HAP-1 (cell line): ENCODE results near the gene OCRL.

Source experiments
- DNase-seq, 2 experiments: peaks; one replicate each; pipeline ENCODE4 v3.0.0-alpha.2; 2016 to 2020; ENCODE audit warnings: low spot score in 2 of 2
- H3K27me3 ChIP-seq: fragments of 250-450 bp; sonication (Bioruptor Pico); 2 replicates; pipeline ENCODE4 v1.5.1; 2020; ENCODE audit warnings: low read depth, mild to moderate bottlenecking, moderate library complexity
- H3K36me3 ChIP-seq: fragments of 250-450 bp; sonication (Bioruptor Pico); replicated peaks from 2 replicates; pipeline ENCODE4 v1.5.1; 2020; ENCODE audit warnings: mild to moderate bottlenecking
- H3K4me1 ChIP-seq: fragments of 250-450 bp; sonication (Bioruptor Pico); 2 replicates; pipeline ENCODE4 v1.5.1; 2020; ENCODE audit warnings: mild to moderate bottlenecking
- H3K4me3 ChIP-seq: fragments of 250-450 bp; sonication (Bioruptor Pico); 2 replicates; pipeline ENCODE4 v1.5.1; 2020; ENCODE audit warnings: mild to moderate bottlenecking, moderate library complexity
- H3K9me3 ChIP-seq: fragments of 250-450 bp; sonication (Bioruptor Pico); 2 replicates; pipeline ENCODE4 v1.5.1; 2020; ENCODE audit warnings: mild to moderate bottlenecking, moderate library complexity
- in situ Hi-C: fragments of 300-500 bp; cut with MboI; formaldehyde crosslinking; loops from 3 replicates; pipeline ENCODE4 v1.14.3; 2020; ENCODE audit warnings: low sequenced_read_pairs, inconsistent platforms, mixed read lengths

Gene OCRL

DNA sequence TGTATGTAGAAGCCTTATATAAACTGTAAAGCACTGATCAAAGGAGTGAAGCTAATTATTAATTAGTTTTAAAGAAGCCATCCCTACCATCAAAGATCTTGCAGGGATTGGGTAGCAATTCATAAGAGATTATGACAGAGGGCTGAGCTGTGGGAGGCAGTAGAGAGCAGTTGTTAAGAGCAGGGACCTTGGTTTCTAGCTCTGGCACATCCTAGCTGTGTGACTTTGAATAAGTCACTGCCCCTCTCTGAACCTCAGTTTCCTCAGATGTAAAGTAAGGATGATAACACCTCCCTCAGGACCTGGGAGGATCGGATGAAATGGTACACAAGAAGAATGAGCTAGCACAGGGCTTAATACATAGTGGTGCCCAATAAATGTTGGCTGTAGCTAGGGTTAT lies 69.3 kb downstream of the OCRL start:
- Histone ChIP-seq H3K36me3 (no peaks in the 10 kb centered on the region), H3K4me3 (no peak overlapping the region), H3K9me3 (no peaks in the 10 kb centered on the region), H3K27me3 (no peaks in the 10 kb centered on the region), H3K4me1 (peaks cover 7% of the 10 kb centered on the region)
- DNase-seq, result no peak
- in situ Hi-C loops, result loop anchor here (5.0 to 25.0 kb wide), 3 partner anchors 118 to 578 kb away; no protein-coding TSS in a partner anchor

DNA sequence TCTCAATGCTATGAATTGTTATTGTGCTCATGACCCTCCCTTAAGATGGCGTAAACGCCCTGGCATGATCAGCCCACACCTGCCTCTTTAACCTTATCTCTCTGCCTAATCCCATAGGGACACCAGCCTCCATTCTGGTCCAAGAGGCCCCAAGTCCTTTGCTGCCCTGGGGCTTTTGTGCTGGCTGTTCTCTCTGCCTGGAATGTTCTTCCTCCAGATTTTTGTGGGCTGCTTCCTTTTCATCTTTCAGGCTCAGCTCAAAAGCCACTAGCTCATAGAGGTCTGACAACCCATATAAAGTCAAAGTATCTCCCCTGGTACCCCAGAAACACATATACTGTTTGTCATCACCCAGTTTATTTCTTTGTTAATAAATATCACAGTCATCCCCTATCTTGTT lies 72.3 kb downstream of the OCRL start:
- H3K9me3 ChIP-seq, result no peaks in the 10 kb centered on the region
- H3K36me3 ChIP-seq, result no peaks in the 10 kb centered on the region
- DNase-seq, result no peak
- no peak overlapping the region for H3K4me3 ChIP-seq
- no peaks in the 10 kb centered on the region for H3K4me1 ChIP-seq
- in situ Hi-C loops, result loop anchor here (25.0 kb wide), 1 partner anchor 575 kb away; no protein-coding TSS in a partner anchor
- no peaks in the 10 kb centered on the region for H3K27me3 ChIP-seq

DNA sequence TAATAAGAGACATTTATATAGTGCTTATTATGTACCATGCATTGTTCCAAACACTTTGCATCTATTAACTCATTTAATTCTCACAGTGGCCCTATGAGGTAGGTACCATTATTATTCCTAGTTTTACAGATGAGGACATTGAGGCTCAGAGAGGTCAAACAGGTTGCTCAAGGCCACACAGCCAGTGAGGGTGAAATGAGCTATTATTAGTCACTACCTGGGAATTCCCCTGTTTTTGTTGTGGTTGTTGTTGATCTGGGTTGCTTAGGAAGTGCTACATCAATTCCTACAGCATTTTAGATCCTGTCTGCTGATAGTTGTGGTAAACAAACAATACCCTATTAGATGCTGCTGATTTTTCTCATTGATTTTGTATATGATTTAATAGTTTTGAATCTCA lies 73.5 kb downstream of the OCRL start:
- H3K4me3 ChIP-seq, result no peak overlapping the region
- no peak for DNase-seq
- in situ Hi-C loops, result loop anchor here (25.0 kb wide), 1 partner anchor 574 kb away; no protein-coding TSS in a partner anchor
- H3K4me1 ChIP-seq, result no peaks in the 10 kb centered on the region
- H3K27me3 ChIP-seq, result no peaks in the 10 kb centered on the region
- no peaks in the 10 kb centered on the region for H3K9me3 ChIP-seq
- no peaks in the 10 kb centered on the region for H3K36me3 ChIP-seq

DNA sequence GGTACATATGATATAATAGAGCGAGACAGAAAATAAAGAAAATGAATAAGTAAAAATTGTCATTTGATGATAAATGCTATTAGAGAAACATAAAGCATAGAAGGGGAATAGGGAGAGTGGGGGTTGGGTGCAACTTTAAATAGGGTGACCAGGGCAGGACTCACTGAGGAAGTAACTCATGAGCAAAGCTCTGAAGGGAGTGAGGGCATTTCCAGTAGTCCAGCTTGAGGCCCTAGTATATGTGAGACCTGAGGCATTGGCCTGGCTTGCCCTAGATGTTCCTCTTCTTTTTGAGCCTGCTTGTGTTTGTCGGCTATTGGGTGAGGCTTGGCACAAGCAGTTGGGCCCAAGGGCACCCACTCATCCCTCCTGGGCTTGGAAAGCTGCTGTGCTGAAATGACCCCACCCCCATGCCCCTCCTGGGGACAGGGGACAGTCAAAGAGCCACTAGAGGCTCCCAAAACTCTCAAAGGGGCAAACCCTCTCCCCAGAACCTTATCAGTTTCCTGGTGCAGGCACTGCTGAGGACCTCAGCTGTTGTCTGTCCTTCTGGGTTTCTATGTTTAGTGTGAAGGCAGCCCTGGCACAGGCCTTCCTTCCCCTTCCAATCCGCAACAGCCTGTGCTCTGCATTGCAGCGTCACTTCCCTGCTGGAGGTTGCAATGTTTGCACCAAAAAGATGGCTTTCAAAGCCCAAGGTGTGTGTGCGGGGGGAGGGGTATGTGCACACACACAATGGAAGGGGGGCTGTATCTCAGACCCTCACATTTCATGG lies 74.6 kb downstream of the OCRL start:
- in situ Hi-C loops, result loop anchor here (25.0 kb wide), 1 partner anchor 573 kb away; no protein-coding TSS in a partner anchor
- Histone ChIP-seq H3K36me3 (no peaks in the 10 kb centered on the region), H3K9me3 (no peaks in the 10 kb centered on the region), H3K4me3 (no peak overlapping the region), H3K4me1 (no peaks in the 10 kb centered on the region), H3K27me3 (no peaks in the 10 kb centered on the region)
- no peak for DNase-seq

DNA sequence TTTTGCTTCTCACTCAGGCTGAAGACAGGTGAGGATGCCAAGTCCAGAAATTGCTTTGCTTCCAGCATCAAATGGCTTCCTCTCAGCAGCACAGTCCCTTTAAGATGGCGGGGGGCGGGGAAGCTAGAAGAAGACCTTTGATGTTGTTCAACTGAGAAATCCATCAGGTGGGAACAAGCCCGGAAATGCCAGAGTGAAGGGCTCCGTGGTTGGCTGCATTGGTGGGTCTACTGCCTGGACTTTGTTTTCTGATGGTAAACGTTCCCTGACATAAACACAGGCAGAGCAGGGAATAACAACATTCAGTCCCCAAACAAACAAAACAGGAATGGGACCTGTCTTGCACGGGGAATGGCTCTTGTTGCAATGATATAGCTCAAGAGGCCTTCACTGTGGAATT lies 77.4 kb downstream of the OCRL start:
- no peak for DNase-seq
- no peaks in the 10 kb centered on the region for H3K36me3 ChIP-seq
- H3K4me3 ChIP-seq, result no peak overlapping the region
- no peaks in the 10 kb centered on the region for H3K27me3 ChIP-seq
- in situ Hi-C loops, result loop anchor here (25.0 kb wide), 1 partner anchor 570 kb away; no protein-coding TSS in a partner anchor
- H3K4me1 ChIP-seq, result no peaks in the 10 kb centered on the region
- no peaks in the 10 kb centered on the region for H3K9me3 ChIP-seq

DNA sequence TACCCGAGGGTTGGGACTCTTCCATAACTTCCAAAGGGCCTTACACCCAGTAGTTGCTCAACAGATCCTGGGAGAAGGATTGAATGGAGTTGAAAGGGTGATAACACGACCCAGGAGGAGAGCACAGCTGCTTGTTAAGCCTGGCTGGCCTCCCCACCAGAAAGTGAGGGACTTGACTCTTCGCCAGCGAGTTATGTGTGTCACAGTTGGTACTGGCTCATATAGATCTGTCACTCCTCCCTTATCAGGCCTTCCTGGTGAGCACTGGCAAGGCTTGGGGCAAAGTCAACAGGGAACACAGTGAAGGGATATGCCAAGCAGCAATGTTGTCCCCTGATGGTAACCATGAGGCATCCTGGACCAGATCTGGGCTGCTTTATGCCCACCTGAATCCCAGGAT lies 78.9 kb downstream of the OCRL start:
- in situ Hi-C loops, result loop anchor here (25.0 kb wide), 1 partner anchor 568 kb away; no protein-coding TSS in a partner anchor
- Histone ChIP-seq H3K4me3 (no peak overlapping the region), H3K27me3 (no peaks in the 10 kb centered on the region), H3K4me1 (no peaks in the 10 kb centered on the region), H3K36me3 (no peaks in the 10 kb centered on the region), H3K9me3 (no peaks in the 10 kb centered on the region)
- DNase-seq, result no peak

DNA sequence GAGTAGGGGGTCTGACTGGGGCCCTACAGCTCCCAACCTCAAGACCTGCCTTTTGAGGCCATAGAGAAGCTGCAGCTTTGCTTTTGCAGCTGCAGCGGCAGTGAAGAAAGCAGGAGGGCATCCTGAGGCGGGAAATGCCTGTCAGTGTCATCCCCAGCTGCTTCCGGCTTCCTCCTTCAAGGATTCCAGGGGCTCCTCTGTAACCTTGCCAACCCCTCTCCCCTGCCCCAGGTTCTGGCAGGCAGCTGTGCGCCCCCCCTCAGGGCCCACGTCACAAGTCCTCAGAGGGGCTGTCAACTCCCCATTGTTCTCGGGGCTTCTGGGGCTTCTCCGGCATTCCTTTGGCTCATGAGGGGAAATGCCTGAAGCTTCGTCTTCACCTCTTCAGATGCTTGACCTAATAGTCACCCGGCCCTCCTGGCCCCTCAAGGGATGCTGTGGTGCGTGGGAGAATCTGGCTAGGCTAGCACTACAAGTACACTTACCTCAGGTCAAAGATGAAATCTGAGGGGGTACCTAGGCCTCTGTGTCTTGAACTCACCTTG lies 82.8 kb downstream of the OCRL start:
- Histone ChIP-seq H3K9me3 (no peaks in the 10 kb centered on the region), H3K27me3 (peaks cover 7% of the 10 kb centered on the region; the same call in 1 of the 2 replicates), H3K4me1 (no peaks in the 10 kb centered on the region), H3K36me3 (no peaks in the 10 kb centered on the region; the same call in 1 of the 2 replicates), H3K4me3 (no peak overlapping the region)
- DNase-seq, result no peak
- in situ Hi-C loops, result loop anchor here (25.0 kb wide), 1 partner anchor 564 kb away; no protein-coding TSS in a partner anchor

DNA sequence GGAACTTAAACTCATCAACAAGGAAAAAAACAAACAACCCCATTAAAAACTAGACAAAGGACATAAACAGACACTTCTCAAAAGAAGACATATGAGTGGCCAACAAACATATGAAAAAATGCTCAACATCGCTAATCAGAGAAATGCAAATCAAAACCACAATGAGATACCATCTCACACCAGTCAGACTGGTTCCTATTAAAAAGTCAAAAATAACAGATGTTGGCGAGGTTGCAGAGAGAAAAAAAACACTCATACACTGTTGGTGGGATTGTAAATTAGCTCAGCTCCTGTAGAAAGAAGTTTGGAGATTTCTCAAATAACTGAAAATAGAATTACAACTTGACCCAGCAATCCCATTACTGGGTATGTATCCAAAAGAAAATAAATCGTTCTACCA lies 86.0 kb downstream of the OCRL start:
- in situ Hi-C loops, result no loop called here

DNA sequence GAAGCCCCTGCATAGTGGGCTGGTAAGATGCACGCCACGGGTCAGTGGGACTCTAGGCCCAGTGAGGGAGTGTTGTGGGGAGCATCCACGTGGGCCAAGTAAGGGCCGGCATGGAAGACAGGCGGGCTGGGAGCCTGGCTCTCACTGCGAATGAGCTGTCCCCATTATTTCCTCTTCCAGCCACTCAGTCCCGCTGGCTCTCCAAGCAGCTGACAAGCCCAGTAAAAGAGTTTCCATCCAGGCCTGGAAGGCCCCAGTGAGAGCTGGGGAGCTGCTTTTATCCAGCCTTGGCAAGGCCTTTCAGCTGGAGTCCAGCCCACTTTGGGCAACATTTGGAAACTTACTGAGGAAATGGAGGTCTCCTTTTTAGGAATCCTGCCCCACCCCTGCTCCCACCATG lies 89.8 kb downstream of the OCRL start:
- Histone ChIP-seq H3K27me3 (peaks cover 7% of the 10 kb centered on the region; the same call in 1 of the 2 replicates), H3K4me1 (no peaks in the 10 kb centered on the region), H3K9me3 (no peaks in the 10 kb centered on the region), H3K4me3 (no peak overlapping the region), H3K36me3 (no peaks in the 10 kb centered on the region; the same call in 1 of the 2 replicates)
- no peak for DNase-seq
- in situ Hi-C loops, result loop anchor here (10.0 kb wide), 2 partner anchors 95 to 195 kb away; no protein-coding TSS in a partner anchor

More for the DNA sequence above, 86.0 kb downstream of the OCRL start:
- Histone ChIP-seq H3K9me3 (no peaks in the 10 kb centered on the region), H3K4me1 (no peaks in the 10 kb centered on the region), H3K27me3 (peaks cover 7% of the 10 kb centered on the region; the same call in 1 of the 2 replicates), H3K36me3 (no peaks in the 10 kb centered on the region; the same call in 1 of the 2 replicates), H3K4me3 (no peak overlapping the region)
- no peak for DNase-seq

DNA sequence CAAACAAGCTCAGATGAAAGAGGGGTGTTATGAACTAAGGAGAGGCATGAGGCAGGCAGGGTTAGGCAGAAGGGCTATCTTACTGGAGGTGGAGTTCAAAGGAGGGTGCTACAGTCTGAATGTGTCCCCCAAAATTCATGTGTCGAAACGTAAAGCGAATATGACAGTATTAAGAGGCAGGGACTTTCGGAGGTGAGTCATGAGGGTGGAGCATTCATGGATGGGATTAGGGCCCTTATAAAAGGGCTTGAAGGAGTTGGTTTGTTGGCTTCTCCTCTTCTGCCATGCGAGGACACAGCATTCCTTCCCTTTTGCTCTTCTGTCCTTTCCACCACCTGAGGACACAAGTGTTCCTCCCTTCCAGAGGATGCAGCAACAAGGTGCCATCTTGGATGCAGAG lies 91.8 kb downstream of the OCRL start:
- no peaks in the 10 kb centered on the region for H3K27me3 ChIP-seq
- in situ Hi-C loops, result loop anchor here (10.0 kb wide), 2 partner anchors 93 to 193 kb away; no protein-coding TSS in a partner anchor
- no peaks in the 10 kb centered on the region for H3K4me1 ChIP-seq
- no peaks in the 10 kb centered on the region for H3K36me3 ChIP-seq
- no peaks in the 10 kb centered on the region for H3K9me3 ChIP-seq
- DNase-seq, result no peak
- no peak overlapping the region for H3K4me3 ChIP-seq

DNA sequence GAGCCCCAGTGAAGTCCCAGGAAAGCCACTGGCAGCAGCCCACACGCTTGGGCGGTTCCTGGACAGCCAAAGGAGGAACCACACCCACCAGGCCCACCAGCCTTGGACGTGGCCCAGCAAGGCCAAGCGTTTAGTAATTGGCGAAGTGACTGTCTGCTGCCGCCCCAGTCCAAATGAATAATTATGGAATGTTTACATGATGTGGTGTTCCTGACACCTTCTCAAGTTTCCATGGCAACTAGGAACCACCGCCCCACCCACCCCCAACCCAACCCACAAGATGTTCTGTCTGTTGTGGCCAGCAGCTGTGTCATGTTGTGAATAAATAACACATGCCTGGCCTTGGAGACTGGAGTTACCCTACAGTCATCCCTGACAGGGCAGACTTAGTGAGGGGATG lies 92.4 kb downstream of the OCRL start:
- no peaks in the 10 kb centered on the region for H3K9me3 ChIP-seq
- no peaks in the 10 kb centered on the region for H3K4me1 ChIP-seq
- no peaks in the 10 kb centered on the region for H3K27me3 ChIP-seq
- no peak overlapping the region for H3K4me3 ChIP-seq
- in situ Hi-C loops, result loop anchor here (10.0 kb wide), 2 partner anchors 92 to 192 kb away; no protein-coding TSS in a partner anchor
- H3K36me3 ChIP-seq, result no peaks in the 10 kb centered on the region
- DNase-seq, result no peak

DNA sequence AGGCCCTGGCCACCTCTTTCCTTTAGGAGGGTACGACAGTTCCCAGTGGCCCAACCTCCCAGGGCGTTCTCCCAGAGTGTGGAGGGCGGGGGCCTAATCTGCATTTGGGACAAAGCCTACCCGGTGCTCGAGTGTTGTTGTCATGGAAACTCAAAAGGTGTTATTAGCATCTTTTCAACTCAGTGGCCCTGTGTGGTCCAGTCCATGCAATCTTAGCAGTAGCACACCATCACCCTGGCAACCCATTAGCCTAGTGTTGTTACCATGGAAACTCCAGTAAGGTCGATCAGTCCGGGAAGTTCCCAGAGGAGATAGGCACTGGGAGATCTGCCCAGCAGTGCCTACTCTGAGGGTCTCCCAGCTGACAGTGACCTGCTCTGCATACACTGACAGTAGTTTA lies 94.5 kb downstream of the OCRL start:
- no peaks in the 10 kb centered on the region for H3K36me3 ChIP-seq
- H3K4me3 ChIP-seq, result no peak overlapping the region
- no peaks in the 10 kb centered on the region for H3K9me3 ChIP-seq
- no peaks in the 10 kb centered on the region for H3K4me1 ChIP-seq
- peak; percentile 35 to 44 for DNase-seq
- H3K27me3 ChIP-seq, result no peaks in the 10 kb centered on the region
- in situ Hi-C loops, result loop anchor here (10.0 kb wide), 2 partner anchors 90 to 190 kb away; no protein-coding TSS in a partner anchor

DNA sequence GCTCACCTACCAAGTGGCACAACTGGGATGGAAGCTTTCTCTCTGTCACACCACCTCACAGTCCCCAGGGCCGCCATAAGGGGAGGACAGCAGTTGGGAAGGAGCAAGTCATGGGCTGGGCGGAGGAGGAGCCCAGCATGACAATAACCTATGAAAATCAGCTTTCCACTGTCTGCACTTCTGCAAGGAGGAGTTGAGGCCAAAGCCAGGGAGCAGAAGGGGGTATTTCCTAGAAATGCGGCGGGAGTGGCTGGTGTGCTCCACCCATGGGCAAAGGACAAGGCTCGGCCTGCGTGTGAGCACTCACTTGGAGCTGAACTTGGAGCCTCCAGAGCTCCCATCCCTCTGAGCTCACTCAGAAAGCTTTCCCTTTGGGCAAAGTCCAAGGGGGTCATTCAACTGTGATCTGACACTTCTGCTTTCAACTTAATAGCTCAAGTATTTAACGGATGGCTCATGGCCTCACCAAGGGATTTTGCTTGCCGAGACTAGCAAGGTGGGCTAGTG lies 96.2 kb downstream of the OCRL start:
- H3K9me3 ChIP-seq, result no peaks in the 10 kb centered on the region
- H3K36me3 ChIP-seq, result no peaks in the 10 kb centered on the region
- DNase-seq, result no peak
- no peak overlapping the region for H3K4me3 ChIP-seq
- no peaks in the 10 kb centered on the region for H3K4me1 ChIP-seq
- in situ Hi-C loops, result loop anchor here (10.0 kb wide), 2 partner anchors 89 to 189 kb away; no protein-coding TSS in a partner anchor
- no peaks in the 10 kb centered on the region for H3K27me3 ChIP-seq
